NCI-H460 (cell line): ENCODE data around the gene ITPR1. TPM values are rescaled to one million over a fixed set of nuclear protein-coding genes. Genes with fewer than 3 reads are reported as not detected.

Source experiments
- DNase-seq: peaks from one replicate; pipeline ENCODE4 v3.0.0-alpha.2; 2016; ENCODE audit warnings: low read depth; ENCODE audit errors: extremely low read depth
- total RNA-seq: library from RNA; depleted of rRNA; stranded (reverse); fragments of >200 nt; shearing (Covaris generic); gene quantifications from 2 replicates; pipeline ENCODE4 v1.2.3, GENCODE V29; 2014

The ITPR1 gene
- total RNA-seq, 1 experiment from 2014 or later, result 44.9 TPM

GRCh38 chr3:4564928-4565586, 71.9 kb downstream of the ITPR1 start:
- DNase-seq, result no peak

DNA sequence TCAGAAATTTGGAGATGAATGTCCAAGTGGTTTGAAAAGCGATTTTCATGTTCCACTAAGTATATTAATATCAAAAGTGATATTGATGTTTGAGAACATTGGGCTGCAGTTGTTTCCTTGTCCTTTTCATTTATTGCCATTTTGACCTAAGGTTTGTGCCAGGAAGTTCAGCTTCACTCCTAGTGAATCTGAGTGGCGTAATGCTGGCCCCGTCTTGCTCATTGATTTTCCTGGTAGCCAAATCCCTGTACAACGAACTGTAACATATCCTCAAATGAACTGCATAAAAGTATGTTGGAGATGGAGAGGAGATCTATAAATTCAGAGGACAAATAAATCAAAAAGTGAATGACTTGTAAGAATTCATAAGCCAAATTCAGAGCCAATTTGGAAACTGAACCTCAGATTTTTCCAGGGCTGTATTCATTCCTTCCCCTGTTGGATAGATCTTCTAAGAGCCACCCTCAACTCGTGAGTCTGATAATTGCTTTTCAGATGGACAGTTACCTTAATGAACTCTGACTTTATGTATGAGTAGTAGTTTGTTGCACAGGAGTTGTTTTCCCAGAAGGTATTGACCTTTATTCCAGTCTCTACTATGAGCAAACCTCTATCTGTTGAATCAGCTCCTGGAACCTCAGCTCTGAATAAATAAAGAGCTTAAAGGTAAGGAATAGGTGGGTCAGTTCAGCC, 72.8 kb downstream of the ITPR1 start:
- DNase-seq, result no peak

DNA sequence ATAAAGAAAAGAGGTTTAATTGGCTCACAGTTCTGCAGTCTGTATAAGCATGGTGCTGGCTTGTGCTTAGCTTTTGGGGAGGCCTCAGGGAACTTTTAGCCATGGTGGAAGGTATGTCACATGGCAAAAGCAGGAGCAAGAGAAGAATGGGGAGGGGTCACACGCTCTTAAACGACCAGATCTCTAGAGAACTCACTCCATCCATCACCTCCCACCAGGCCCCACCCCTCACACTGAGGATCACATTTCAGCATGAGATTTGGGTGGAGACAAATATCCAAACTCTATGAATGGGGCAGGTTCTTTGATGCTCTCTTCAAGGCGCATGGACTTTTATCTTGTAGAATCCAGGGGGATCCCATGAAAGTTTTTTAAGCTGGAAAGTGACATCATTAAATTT, 75.7 kb downstream of the ITPR1 start:
- no peak for DNase-seq

DNA sequence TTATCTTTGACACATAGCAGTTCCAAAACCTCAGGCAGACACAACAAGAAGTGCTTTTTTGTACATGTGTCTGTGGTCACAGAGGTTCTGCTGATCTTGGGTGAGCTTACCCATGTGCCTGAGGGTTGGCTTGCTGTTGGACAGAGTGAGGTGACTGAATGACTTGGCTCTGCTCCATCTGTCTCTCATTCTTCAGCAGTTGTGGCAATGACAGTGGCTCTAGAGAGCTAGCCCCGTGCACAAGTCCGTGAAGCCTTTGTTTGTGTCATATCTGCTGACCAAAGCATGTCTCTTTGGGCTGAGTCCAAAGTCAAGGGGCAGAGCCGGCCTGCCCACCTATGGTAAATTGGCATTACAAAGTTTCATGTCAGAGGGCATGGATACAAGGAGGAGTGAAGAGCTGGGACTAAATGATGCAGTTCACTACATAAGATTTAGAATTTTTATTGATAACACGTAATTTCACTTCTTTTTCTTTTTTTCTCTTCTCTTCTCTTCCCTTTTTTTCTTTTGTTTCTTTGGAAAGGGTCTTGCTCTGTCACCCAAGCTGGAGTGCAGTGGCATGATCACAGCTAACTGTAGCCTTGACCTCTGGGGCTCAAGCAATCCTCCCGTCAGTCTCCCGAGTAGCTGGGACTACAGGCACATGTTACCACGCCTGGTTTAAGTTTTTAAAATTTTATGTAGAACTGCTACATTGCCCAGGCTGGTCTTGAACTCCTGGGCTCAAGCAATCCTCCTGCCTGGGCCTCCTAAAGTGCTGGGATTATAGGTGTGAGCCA, 77.9 kb downstream of the ITPR1 start:
- DNase-seq, result no peak

GRCh38 chr3:4571690-4572334, 78.7 kb downstream of the ITPR1 start:
- no peak for DNase-seq

DNA sequence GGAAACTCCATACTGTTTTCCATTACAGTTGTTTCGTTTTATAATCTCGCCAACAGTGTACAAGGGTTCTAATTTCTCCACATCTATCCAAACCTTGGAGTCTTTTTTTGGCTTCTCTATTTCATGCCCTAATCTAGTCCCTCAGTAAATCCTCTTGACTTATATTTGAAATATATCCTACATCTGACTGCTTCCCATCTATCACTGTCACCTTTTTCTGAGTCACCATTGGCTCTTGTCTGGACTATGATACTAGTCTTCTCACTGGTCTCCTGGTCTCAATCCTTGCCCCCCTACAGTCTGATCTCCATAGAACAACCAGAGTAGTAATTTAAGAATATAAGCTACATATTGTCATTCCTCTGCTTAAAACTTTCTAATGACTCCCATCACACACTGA, 80.0 kb downstream of the ITPR1 start:
- no peak for DNase-seq

GRCh38 chr3:4574426-4574965, 81.3 kb downstream of the ITPR1 start:
- DNase-seq, result no peak

DNA sequence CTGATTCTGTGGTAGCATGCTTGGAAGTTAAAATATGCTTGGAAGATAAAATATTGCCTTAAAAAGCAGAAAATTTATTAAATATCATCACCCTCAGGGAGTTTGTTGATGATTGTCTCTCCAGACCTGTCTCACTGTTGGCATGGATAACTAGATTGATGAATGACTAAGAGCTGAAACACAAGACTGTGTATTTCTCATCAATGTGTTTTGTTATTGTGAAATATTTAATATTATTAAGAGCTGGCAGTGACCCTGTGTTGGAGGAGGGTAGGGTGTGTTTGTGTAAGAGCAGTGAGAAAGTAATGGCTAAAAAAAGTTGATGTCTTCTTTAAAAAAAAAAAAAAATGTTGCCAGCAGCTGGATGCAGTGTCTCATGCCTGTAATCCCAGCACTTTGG, 82.2 kb downstream of the ITPR1 start:
- DNase-seq, result no peak

DNA sequence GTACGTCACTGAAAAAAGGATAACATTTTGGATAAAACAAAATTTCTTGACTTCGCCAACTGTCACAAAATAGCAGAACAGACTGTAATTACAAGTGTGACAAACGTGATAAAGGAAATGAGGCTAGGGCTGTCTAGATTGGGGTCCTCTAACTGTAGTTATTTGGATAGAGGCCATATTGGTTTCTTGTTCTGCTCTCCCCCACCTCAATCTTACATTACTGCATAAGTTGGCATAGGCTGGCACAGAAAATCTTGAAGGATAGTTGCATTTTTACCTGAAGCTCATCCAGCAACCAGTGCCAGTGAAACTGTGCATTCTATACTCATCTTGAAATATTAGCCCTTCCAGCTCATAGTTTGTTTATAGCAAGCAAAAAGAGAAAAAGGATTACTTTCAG, 84.6 kb downstream of the ITPR1 start:
- DNase-seq, result no peak

DNA sequence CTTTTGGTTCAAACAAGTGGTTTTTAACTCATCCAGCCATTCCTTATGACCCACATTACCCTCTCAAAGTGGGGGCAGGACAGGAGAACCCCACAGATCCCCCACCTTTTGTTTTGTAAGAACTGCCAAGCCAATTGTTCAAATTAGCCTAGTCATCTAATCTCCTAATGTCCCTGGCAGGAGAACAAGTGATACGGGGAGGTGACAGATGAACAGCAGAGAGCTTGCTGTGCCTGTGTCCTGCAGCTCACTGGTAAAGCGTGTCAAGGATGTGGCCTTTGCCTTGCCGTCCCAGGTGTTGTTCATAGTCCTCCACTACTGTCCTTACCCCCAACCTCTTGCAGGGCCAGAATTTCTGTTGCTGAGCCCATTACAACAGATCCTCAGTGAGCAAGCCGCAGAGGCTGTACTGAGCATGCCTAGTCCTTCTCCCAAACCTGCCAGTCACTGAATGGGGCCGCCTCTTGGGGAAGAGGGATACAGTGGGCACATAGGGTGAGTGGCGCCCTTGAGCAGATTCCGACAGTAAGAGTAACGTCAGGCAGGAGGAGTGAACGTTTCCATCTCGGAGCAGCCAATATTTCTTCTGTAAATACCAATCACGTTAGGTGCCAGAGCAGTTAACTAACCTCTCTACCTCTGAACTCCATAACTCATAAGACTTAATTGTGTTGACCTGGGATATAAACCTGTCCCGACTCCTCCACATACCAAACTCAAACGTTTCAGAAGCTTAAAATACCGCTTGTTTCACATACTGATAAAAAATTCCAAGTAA, 87.4 kb downstream of the ITPR1 start:
- DNase-seq, result no peak

GRCh38 chr3:4581124-4581424, 87.9 kb downstream of the ITPR1 start:
- no peak for DNase-seq

DNA sequence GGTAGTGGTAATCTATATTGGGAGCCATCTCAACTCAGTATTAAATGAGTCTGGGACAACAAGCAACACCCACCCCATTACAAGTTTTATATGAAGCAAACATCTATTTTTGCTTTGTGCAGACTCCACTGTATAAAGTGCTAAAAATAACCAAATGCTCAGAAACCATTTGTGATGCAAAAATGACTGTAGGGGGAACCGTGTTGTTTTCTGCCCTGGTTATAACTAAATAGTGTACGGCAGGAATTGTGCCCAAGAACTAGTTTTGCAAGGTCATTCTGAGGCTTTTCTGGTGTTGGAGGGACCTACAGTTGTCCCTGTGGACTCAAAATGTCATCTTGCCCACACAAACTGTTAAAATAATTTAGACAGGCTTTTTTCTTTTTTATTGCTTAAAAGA, 88.3 kb downstream of the ITPR1 start:
- DNase-seq, result no peak

DNA sequence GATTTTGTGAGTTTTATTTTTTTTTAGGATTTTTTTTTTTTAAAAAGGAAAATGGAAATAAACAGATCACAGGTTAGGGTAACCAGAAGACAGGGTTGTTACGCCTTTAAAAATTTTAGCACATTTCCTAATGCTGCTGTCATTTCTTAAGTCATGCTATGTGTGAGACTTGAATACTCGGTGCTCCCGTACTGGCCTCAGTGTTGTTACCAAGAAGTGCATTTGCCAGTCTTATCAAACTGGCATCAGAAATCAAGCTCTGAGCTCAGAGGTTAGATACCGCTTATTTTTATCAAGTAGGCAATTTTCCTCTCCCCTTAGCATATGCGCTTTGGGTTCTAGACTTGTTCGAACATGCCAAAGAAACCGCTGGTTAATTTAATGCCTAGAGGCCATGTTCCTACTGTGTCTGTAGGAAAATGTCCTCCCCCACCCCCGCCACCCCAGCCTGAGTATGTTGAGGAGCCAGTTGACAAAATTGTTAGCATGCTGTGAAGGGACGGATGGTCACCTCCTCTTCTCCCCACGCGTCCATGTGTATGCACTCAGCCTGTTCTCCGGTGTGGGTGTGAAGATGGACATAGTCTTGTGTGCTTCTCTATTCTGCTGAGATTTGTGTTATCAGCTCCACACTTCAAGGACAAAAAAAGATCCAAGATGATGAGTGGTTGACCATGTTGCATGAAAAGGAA, 88.9 kb downstream of the ITPR1 start:
- no peak for DNase-seq

GRCh38 chr3:4582624-4583023, 89.5 kb downstream of the ITPR1 start:
- no peak for DNase-seq

GRCh38 chr3:4583416-4583815, 90.3 kb downstream of the ITPR1 start:
- DNase-seq, result no peak

DNA sequence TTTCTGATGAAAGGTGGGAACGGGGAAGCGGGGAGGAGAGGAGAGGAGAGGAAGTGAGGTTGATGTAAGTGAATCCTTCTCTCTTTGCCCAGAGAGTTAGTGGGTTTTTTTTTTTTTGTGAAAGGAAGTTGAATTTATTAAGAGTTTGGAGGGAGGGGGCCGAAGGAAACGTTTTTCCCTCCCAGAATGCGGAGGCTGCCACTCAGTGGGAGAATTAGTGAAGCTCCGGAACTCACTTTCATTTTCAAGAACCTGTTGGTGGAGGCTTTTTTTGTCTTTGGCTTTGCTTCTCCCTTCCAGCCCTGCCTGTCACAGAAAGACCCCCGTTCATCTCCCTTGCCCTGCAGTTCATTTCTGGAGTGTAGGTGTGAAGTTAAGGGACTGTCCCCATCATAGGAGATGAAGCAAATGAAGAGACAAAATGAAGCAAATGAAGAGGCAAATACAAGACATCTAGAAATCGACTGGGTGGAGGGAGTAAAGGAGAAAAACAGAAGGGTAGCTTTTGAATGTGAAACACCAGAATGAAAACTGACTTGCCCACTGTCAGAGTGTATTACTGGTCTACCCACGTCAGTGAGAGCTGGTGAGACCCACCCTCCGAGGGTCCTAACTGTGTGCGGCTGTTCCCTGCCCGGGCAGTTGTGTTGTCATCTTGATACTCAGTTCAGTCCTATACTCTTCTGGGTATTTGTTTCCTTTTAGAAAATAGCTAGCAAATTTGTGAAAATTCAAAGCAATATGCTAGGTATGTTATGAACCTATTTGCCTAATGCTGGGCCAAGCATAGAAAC, 91.5 kb downstream of the ITPR1 start:
- no peak for DNase-seq

- DNase-seq, result no peak
These were observed 93.2 kb downstream of the ITPR1 start for GRCh38 chr3:4586381-4586780.

DNA sequence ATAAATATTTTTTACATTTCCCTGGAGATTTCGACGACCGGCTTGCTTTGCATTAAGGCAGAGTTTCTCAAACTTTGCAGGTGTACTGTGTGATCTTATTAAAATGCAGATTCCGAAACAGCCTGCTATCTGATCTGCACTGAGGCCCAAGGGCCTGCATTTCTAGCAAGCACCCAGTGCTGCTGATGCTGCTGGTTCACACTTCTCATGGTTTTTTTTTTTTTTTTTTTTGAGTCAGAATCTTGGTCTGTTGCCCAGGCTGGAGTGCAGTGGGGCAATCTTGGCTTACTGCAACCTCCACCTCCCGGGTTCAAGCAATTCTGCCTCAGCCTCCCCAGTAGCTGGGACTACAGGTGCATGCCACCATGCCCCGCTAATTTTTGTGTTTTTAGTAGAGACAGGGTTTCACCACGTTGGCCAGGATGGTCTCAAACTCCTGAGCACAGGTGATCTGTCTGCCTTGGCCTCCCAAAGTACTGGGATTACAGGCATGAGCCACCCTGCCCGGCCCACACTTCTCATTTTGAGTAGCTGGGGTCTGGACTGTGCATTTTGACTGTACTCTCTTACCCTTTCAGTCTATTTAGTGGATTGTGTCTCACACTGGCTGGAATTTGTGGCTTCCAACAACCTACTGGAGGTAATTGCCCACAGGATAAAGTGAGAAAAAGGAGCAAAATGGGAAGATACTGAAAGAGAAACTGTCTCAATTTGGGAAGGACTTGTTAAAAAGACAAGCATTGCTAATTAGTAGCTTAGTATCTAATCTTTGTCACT, 94.1 kb downstream of the ITPR1 start:
- DNase-seq, result no peak

DNA sequence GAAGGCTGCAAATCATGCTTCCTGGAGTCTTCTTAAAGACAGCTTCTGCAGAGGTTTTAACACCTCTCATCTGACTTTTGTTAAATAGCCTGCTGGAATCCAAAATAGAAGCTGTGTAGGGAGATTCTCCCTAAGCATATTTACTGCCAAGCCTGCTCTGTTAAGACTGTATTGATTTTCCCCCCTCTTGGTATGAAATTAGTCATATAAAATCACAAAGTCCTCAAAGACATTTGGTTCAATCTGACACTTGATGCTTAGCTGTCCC, 94.6 kb downstream of the ITPR1 start:
- DNase-seq, result no peak
